ENCODE results near the gene SCN9A.
"Not testable (repeated sequence)": the region's sequence is repeated elsewhere in the genome, so short reads cannot be mapped to it uniquely, and the experiment has no call there.

The SCN9A gene

GRCh38 chr2:166239548-166239947 lies 136.2 kb downstream of the SCN9A start:
- no peak for DNase-seq

- DNase-seq: no peak
Observed at GRCh38 chr2:166238176-166238575, 137.6 kb downstream of the SCN9A start.

- DNase-seq: no peak
Observed at GRCh38 chr2:166234112-166234846, 141.5 kb downstream of the SCN9A start.

- DNase-seq: no peak
Observed at GRCh38 chr2:166233244-166233643, 142.5 kb downstream of the SCN9A start.

- no peak for DNase-seq
Observed at GRCh38 chr2:166230724-166231070, 145.0 kb downstream of the SCN9A start.

- DNase-seq: no peak
Observed at GRCh38 chr2:166230024-166230723, 145.6 kb downstream of the SCN9A start.

GRCh38 chr2:166229678-166230023 lies 146.1 kb downstream of the SCN9A start:
- no peak for DNase-seq

GRCh38 chr2:166224197-166224596 lies 151.5 kb downstream of the SCN9A start:
- no peak for DNase-seq

- DNase-seq: no peak
Observed at GRCh38 chr2:166223298-166223697, 152.4 kb downstream of the SCN9A start.

- no peak for DNase-seq
Observed at GRCh38 chr2:166211079-166211478, 164.7 kb downstream of the SCN9A start.

GRCh38 chr2:166209944-166210343 lies 165.8 kb downstream of the SCN9A start:
- DNase-seq: not testable (repeated sequence)

- not testable (repeated sequence) for DNase-seq
Observed at GRCh38 chr2:166209367-166209766, 166.4 kb downstream of the SCN9A start.

GRCh38 chr2:166206153-166206552 lies 169.6 kb downstream of the SCN9A start:
- not testable (repeated sequence) for DNase-seq

- DNase-seq: no peak
Observed at GRCh38 chr2:166202778-166203177, 173.0 kb downstream of the SCN9A start.

- no peak for DNase-seq
Observed at GRCh38 chr2:166197446-166197845, 178.3 kb downstream of the SCN9A start.

GRCh38 chr2:166193407-166193806 lies 182.3 kb downstream of the SCN9A start:
- DNase-seq: no peak

- no peak for DNase-seq
Observed at GRCh38 chr2:166188084-166188483, 187.7 kb downstream of the SCN9A start.

GRCh38 chr2:166184789-166185188 lies 191.0 kb downstream of the SCN9A start:
- DNase-seq: no peak

- DNase-seq: no peak
Observed at GRCh38 chr2:166181813-166182154, 194.0 kb downstream of the SCN9A start.

- no peak for DNase-seq
Observed at GRCh38 chr2:166180951-166181812, 194.6 kb downstream of the SCN9A start.

- DNase-seq: no peak
Observed at GRCh38 chr2:166179201-166179600, 196.5 kb downstream of the SCN9A start.

- no peak for DNase-seq
Observed at GRCh38 chr2:166173263-166173662, 202.5 kb downstream of the SCN9A start.

- DNase-seq: no peak
Observed at GRCh38 chr2:166171216-166171615, 204.5 kb downstream of the SCN9A start.

GRCh38 chr2:166170356-166170755 lies 205.4 kb downstream of the SCN9A start:
- DNase-seq: no peak
